ENCODE measurements around the gene FAM163B. TPM values are rescaled to one million over a fixed set of nuclear protein-coding genes. Genes with fewer than 3 reads are reported as not detected.

The FAM163B gene
- total RNA-seq, 1 experiment from 2014 or later: not detected

- no peak for DNase-seq (ENCODE audit: unreplicated experiment)
- Mint-ChIP-seq H3K27ac (ENCODE audit: low read depth, unreplicated experiment) (no peak overlapping the region), H3K9me3 (ENCODE audit: unreplicated experiment) (no peaks in the 10 kb centered on the region), H3K4me3 (ENCODE audit: unreplicated experiment) (no peak overlapping the region), H3K4me1 (ENCODE audit: insufficient read depth, unreplicated experiment) (no peaks in the 10 kb centered on the region), H3K27me3 (ENCODE audit: insufficient read depth, unreplicated experiment) (peaks cover 89% of the 10 kb centered on the region), H3K36me3 (ENCODE audit: insufficient read depth, unreplicated experiment) (no peaks in the 10 kb centered on the region)
- POLR2A ChIA-PET: no interaction called here
- intact Hi-C loops (cut with micrococcal nuclease): no loop called here
- CTCF ChIA-PET: no interaction called here
- no peak for TF ChIP-seq CTCF (IDR thresholded peaks at IDR 0.05; ENCODE audit: unreplicated experiment)
- no TSS peak for BruUV-seq (replicated peaks)
These were observed 1.2 kb downstream of the FAM163B start for GRCh38 chr9:133607976-133608375.

- Mint-ChIP-seq H3K4me3 (ENCODE audit: unreplicated experiment) (no peak overlapping the region), H3K36me3 (ENCODE audit: insufficient read depth, unreplicated experiment) (no peaks in the 10 kb centered on the region), H3K27me3 (ENCODE audit: insufficient read depth, unreplicated experiment) (peaks cover 83% of the 10 kb centered on the region), H3K9me3 (ENCODE audit: unreplicated experiment) (no peaks in the 10 kb centered on the region), H3K4me1 (ENCODE audit: insufficient read depth, unreplicated experiment) (no peaks in the 10 kb centered on the region), H3K27ac (ENCODE audit: low read depth, unreplicated experiment) (no peak overlapping the region)
- ChIA-PET CTCF (no interaction called here), POLR2A (no interaction called here)
- no peak for DNase-seq (ENCODE audit: unreplicated experiment)
- no peak for TF ChIP-seq CTCF (IDR thresholded peaks at IDR 0.05; ENCODE audit: unreplicated experiment)
- BruUV-seq (replicated peaks): no TSS peak
- intact Hi-C loops (cut with micrococcal nuclease): no loop called here
These were observed 1.8 kb downstream of the FAM163B start for GRCh38 chr9:133607381-133607780.

- no TSS peak for BruUV-seq (replicated peaks)
- POLR2A ChIA-PET: no interaction called here
- intact Hi-C loops (cut with micrococcal nuclease): no loop called here
- no peaks in the 10 kb centered on the region for H3K4me1 Mint-ChIP-seq (ENCODE audit: insufficient read depth, unreplicated experiment)
- H3K36me3 Mint-ChIP-seq (ENCODE audit: insufficient read depth, unreplicated experiment): no peaks in the 10 kb centered on the region
- H3K9me3 Mint-ChIP-seq (ENCODE audit: unreplicated experiment): no peaks in the 10 kb centered on the region
- no peak for DNase-seq (ENCODE audit: unreplicated experiment)
- no peak for TF ChIP-seq CTCF (IDR thresholded peaks at IDR 0.05; ENCODE audit: unreplicated experiment)
- CTCF ChIA-PET: no interaction called here
- no peak overlapping the region for H3K4me3 Mint-ChIP-seq (ENCODE audit: unreplicated experiment)
- H3K27ac Mint-ChIP-seq (ENCODE audit: low read depth, unreplicated experiment): no peak overlapping the region
- H3K27me3 Mint-ChIP-seq (ENCODE audit: insufficient read depth, unreplicated experiment): peaks cover 76% of the 10 kb centered on the region
These were observed 2.5 kb downstream of the FAM163B start for GRCh38 chr9:133606708-133607025.

- no peak overlapping the region for H3K27ac Mint-ChIP-seq (ENCODE audit: low read depth, unreplicated experiment)
- H3K27me3 Mint-ChIP-seq (ENCODE audit: insufficient read depth, unreplicated experiment): peaks cover 70% of the 10 kb centered on the region
- ChIA-PET POLR2A (no interaction called here), CTCF (no interaction called here)
- no peaks in the 10 kb centered on the region for H3K9me3 Mint-ChIP-seq (ENCODE audit: unreplicated experiment)
- no peak overlapping the region for H3K4me3 Mint-ChIP-seq (ENCODE audit: unreplicated experiment)
- intact Hi-C loops (cut with micrococcal nuclease): no loop called here
- no peak for TF ChIP-seq CTCF (IDR thresholded peaks at IDR 0.05; ENCODE audit: unreplicated experiment)
- DNase-seq (ENCODE audit: unreplicated experiment): no peak
- H3K4me1 Mint-ChIP-seq (ENCODE audit: insufficient read depth, unreplicated experiment): no peaks in the 10 kb centered on the region
- no peaks in the 10 kb centered on the region for H3K36me3 Mint-ChIP-seq (ENCODE audit: insufficient read depth, unreplicated experiment)
- no TSS peak for BruUV-seq (replicated peaks)
These were observed 3.1 kb downstream of the FAM163B start for GRCh38 chr9:133605856-133606707.
